ENCODE measurements around the gene CDKAL1.

GRCh38 chr6:20891161-20891560 is 356.9 kb downstream of the CDKAL1 start:
- TF ChIP-seq POLR2A (IDR thresholded peaks at IDR 0.05) = no peak
- TF ChIP-seq CTCF (IDR thresholded peaks at IDR 0.05 in 8 of 11, conservative IDR thresholded peaks at IDR 0.05 in 3 of 11) = no peak
- TF ChIP-seq POLR2AphosphoS5 (IDR thresholded peaks at IDR 0.05) = no peak

Data from spleen (tissue), 7 donors.